SK-N-SH treated with all-trans-retinoic acid at 6 μM for 48 hours (cell line): Measurements from ENCODE around the gene FBXL14.

ENCODE experiments used
- ATAC-seq: fragments of 200-7000 bp; cut with Tn5 transposase; 3 replicates; pipeline ENCODE4 v1.9.1; 2020; ENCODE audit warnings: mild to moderate bottlenecking, moderate library complexity
- ARNTL ChIP-seq: fragments of 450-650 bp; formaldehyde crosslinking; IDR thresholded peaks from 2 replicates; pipeline ENCODE4 v1.5.0; 2020; ENCODE audit warnings: low read depth, mild to moderate bottlenecking, moderate library complexity, borderline replicate concordance
- BACH2 ChIP-seq: fragments of 250-450 bp; sonication (Bioruptor Pico); IDR thresholded peaks from 2 replicates; pipeline ENCODE4 v1.9.0; 2021; ENCODE audit warnings: mild to moderate bottlenecking, borderline replicate concordance
- CREB5 ChIP-seq: fragments of 250-450 bp; sonication (Bioruptor Pico); IDR thresholded peaks from 2 replicates; pipeline ENCODE4 v1.5.1; 2020; ENCODE audit warnings: low read depth, mild to moderate bottlenecking, moderate library complexity
- CSDC2 ChIP-seq: fragments of 250-450 bp; sonication (Bioruptor Pico); IDR thresholded peaks from 2 replicates; pipeline ENCODE4 v1.5.0; 2020; ENCODE audit warnings: mild to moderate bottlenecking, moderate library complexity
- GLIS3 ChIP-seq: fragments of 250-450 bp; sonication (Bioruptor Pico); IDR thresholded peaks from 2 replicates; pipeline ENCODE4 v1.5.0; 2020; ENCODE audit warnings: mild to moderate bottlenecking, moderate library complexity
- ISL1 ChIP-seq: fragments of 250-450 bp; sonication (Bioruptor Pico); IDR thresholded peaks from 2 replicates; pipeline ENCODE4 v2.1.2; 2022; ENCODE audit warnings: mild to moderate bottlenecking, moderate library complexity
- OSR1 ChIP-seq: fragments of 250-450 bp; sonication (Bioruptor Pico); IDR thresholded peaks from 2 replicates; pipeline ENCODE4 v1.8.0; 2022; ENCODE audit warnings: moderate library complexity, mild to moderate bottlenecking, inconsistent platforms
- POU6F1 ChIP-seq: fragments of 250-450 bp; sonication (Bioruptor Pico); IDR thresholded peaks from 2 replicates; pipeline ENCODE4 v1.8.0; 2021; ENCODE audit warnings: low read depth, mild to moderate bottlenecking, moderate library complexity, borderline replicate concordance
- PPARA ChIP-seq: fragments of 250-450 bp; sonication (Bioruptor Pico); IDR thresholded peaks from 2 replicates; pipeline ENCODE4 v1.5.0; 2020; ENCODE audit warnings: mild to moderate bottlenecking, borderline replicate concordance
- RARB ChIP-seq: fragments of 250-450 bp; sonication (Bioruptor Pico); IDR thresholded peaks from 2 replicates; pipeline ENCODE4 v1.8.0; 2021; ENCODE audit warnings: mild to moderate bottlenecking, moderate library complexity
- SNAI2 ChIP-seq: fragments of 250-450 bp; sonication (Bioruptor Pico); IDR thresholded peaks from 2 replicates; pipeline ENCODE4 v1.5.0; 2020; ENCODE audit warnings: mild to moderate bottlenecking, moderate library complexity
- TCF4 ChIP-seq: fragments of 250-450 bp; sonication (Bioruptor Pico); IDR thresholded peaks from 2 replicates; pipeline ENCODE4 v1.8.0; 2021; ENCODE audit warnings: mild to moderate bottlenecking, moderate library complexity, borderline replicate concordance
- TOX ChIP-seq: fragments of 250-450 bp; sonication (Bioruptor Pico); IDR thresholded peaks from 2 replicates; pipeline ENCODE4 v1.8.0; 2021; ENCODE audit warnings: mild to moderate bottlenecking, moderate library complexity, borderline replicate concordance
- ZC3H10 ChIP-seq: fragments of 250-450 bp; sonication (Bioruptor Pico); IDR thresholded peaks from 2 replicates; pipeline ENCODE4 v1.5.1; 2021; ENCODE audit warnings: mild to moderate bottlenecking, moderate library complexity
- ZFP30 ChIP-seq: fragments of 450-650 bp; formaldehyde crosslinking; IDR thresholded peaks from 2 replicates; pipeline ENCODE4 v1.5.0; 2022; ENCODE audit warnings: mild to moderate bottlenecking, moderate library complexity
- ZNF565 ChIP-seq: fragments of 450-650 bp; formaldehyde crosslinking; conservative IDR thresholded peaks from 2 replicates; pipeline ENCODE4 v1.5.0; 2020; ENCODE audit warnings: low read depth, mild to moderate bottlenecking, moderate library complexity
- ZNF70 ChIP-seq: fragments of 450-650 bp; formaldehyde crosslinking; IDR thresholded peaks from 2 replicates; pipeline ENCODE4 v1.5.0; 2020; ENCODE audit warnings: mild to moderate bottlenecking, moderate library complexity
- ZNF8 ChIP-seq: fragments of 450-650 bp; formaldehyde crosslinking; IDR thresholded peaks from 2 replicates; pipeline ENCODE4 v1.5.0; 2020; ENCODE audit warnings: mild to moderate bottlenecking, moderate library complexity
- TF ChIP-seq, protein P1 (sequence below): fragments of 250-450 bp; sonication (Bioruptor Pico); IDR thresholded peaks from 2 replicates; pipeline ENCODE4 v1.5.0; 2020; ENCODE audit warnings: mild to moderate bottlenecking, moderate library complexity
- TF ChIP-seq, protein P2 (sequence below): fragments of 250-450 bp; sonication (Bioruptor Pico); IDR thresholded peaks from 2 replicates; pipeline ENCODE4 v1.5.1; 2021; ENCODE audit warnings: mild to moderate bottlenecking, moderate library complexity
- TF ChIP-seq, protein P3 (sequence below): fragments of 250-450 bp; sonication (Bioruptor Pico); IDR thresholded peaks from 2 replicates; pipeline ENCODE4 v1.8.0; 2020; ENCODE audit warnings: mild to moderate bottlenecking, moderate library complexity, borderline replicate concordance

Gene FBXL14

GRCh38 chr12:1552171-1552570, 42.2 kb downstream of the FBXL14 start:
- TF ChIP-seq, protein P1, sequence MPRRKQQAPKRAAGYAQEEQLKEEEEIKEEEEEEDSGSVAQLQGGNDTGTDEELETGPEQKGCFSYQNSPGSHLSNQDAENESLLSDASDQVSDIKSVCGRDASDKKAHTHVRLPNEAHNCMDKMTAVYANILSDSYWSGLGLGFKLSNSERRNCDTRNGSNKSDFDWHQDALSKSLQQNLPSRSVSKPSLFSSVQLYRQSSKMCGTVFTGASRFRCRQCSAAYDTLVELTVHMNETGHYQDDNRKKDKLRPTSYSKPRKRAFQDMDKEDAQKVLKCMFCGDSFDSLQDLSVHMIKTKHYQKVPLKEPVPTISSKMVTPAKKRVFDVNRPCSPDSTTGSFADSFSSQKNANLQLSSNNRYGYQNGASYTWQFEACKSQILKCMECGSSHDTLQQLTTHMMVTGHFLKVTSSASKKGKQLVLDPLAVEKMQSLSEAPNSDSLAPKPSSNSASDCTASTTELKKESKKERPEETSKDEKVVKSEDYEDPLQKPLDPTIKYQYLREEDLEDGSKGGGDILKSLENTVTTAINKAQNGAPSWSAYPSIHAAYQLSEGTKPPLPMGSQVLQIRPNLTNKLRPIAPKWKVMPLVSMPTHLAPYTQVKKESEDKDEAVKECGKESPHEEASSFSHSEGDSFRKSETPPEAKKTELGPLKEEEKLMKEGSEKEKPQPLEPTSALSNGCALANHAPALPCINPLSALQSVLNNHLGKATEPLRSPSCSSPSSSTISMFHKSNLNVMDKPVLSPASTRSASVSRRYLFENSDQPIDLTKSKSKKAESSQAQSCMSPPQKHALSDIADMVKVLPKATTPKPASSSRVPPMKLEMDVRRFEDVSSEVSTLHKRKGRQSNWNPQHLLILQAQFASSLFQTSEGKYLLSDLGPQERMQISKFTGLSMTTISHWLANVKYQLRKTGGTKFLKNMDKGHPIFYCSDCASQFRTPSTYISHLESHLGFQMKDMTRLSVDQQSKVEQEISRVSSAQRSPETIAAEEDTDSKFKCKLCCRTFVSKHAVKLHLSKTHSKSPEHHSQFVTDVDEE (CRISPR knock-in tag): no peak
- no peak for TF ChIP-seq POU6F1
- TF ChIP-seq TOX (CRISPR knock-in tag): no peak
- TF ChIP-seq TCF4 (CRISPR knock-in tag): no peak
- TF ChIP-seq ZNF70: no peak
- TF ChIP-seq ZFP30: no peak
- TF ChIP-seq, protein P2, sequence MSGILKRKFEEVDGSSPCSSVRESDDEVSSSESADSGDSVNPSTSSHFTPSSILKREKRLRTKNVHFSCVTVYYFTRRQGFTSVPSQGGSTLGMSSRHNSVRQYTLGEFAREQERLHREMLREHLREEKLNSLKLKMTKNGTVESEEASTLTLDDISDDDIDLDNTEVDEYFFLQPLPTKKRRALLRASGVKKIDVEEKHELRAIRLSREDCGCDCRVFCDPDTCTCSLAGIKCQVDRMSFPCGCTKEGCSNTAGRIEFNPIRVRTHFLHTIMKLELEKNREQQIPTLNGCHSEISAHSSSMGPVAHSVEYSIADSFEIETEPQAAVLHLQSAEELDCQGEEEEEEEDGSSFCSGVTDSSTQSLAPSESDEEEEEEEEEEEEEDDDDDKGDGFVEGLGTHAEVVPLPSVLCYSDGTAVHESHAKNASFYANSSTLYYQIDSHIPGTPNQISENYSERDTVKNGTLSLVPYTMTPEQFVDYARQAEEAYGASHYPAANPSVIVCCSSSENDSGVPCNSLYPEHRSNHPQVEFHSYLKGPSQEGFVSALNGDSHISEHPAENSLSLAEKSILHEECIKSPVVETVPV (CRISPR knock-in tag): no peak
- no peak for TF ChIP-seq CSDC2 (CRISPR knock-in tag)
- TF ChIP-seq, protein P3, sequence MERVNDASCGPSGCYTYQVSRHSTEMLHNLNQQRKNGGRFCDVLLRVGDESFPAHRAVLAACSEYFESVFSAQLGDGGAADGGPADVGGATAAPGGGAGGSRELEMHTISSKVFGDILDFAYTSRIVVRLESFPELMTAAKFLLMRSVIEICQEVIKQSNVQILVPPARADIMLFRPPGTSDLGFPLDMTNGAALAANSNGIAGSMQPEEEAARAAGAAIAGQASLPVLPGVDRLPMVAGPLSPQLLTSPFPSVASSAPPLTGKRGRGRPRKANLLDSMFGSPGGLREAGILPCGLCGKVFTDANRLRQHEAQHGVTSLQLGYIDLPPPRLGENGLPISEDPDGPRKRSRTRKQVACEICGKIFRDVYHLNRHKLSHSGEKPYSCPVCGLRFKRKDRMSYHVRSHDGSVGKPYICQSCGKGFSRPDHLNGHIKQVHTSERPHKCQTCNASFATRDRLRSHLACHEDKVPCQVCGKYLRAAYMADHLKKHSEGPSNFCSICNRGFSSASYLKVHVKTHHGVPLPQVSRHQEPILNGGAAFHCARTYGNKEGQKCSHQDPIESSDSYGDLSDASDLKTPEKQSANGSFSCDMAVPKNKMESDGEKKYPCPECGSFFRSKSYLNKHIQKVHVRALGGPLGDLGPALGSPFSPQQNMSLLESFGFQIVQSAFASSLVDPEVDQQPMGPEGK: no peak

GRCh38 chr12:1551496-1551895, 42.9 kb downstream of the FBXL14 start:
- no peak for ATAC-seq
- no peak for TF ChIP-seq CREB5
- no peak for TF ChIP-seq BACH2 (CRISPR knock-in tag)
- no peak for TF ChIP-seq TCF4 (CRISPR knock-in tag)
- TF ChIP-seq, protein P1 (CRISPR knock-in tag): no peak
- TF ChIP-seq OSR1: no peak
- TF ChIP-seq GLIS3: no peak
- TF ChIP-seq ARNTL (CRISPR knock-in tag): no peak
- no peak for TF ChIP-seq RARB
- TF ChIP-seq ZNF565 (CRISPR knock-in tag): no peak
- TF ChIP-seq, protein P2 (CRISPR knock-in tag): no peak
- TF ChIP-seq ISL1 (CRISPR knock-in tag): no peak
- TF ChIP-seq ZC3H10 (CRISPR knock-in tag): no peak
- no peak for TF ChIP-seq TOX (CRISPR knock-in tag)
- no peak for TF ChIP-seq ZFP30
- no peak for TF ChIP-seq PPARA (CRISPR knock-in tag)
- TF ChIP-seq CSDC2 (CRISPR knock-in tag): no peak
- no peak for TF ChIP-seq ZNF8
- no peak for TF ChIP-seq ZNF70
- TF ChIP-seq SNAI2 (CRISPR knock-in tag): no peak
- no peak for TF ChIP-seq POU6F1
- TF ChIP-seq, all 23 proteins: peak for 0

More at GRCh38 chr12:1552171-1552570, 42.2 kb downstream of the FBXL14 start:
- no peak for ATAC-seq
